Calu3 (cell line): ENCODE data around the gene PAM16. TPM values are rescaled to one million over a fixed set of nuclear protein-coding genes. Genes with fewer than 3 reads are reported as not detected.

Experiments used
- BruUV-seq: library from RNA; stranded (reverse); fragments of 400-500 nt; replicated peaks from 2 replicates; lab custom pipeline; 2021; lab: Mats Ljungman, UMichigan
- CTCF ChIA-PET: fragments of 300-600 bp; sonication (Branson Sonifier 250); formaldehyde crosslinking; loops from one replicate; lab custom pipeline; 2022; ENCODE audit warnings: antibody characterized with exemption; lab: Charles Lee
- DNase-seq: peaks from one replicate; pipeline ENCODE4 v3.0.0; 2022
- H3K27ac Mint-ChIP-seq: one replicate; pipeline ENCODE4 v1.8.0; 2022; ENCODE audit warnings: mixed read lengths; ENCODE audit not compliant: unreplicated experiment
- H3K27me3 Mint-ChIP-seq: one replicate; pipeline ENCODE4 v1.8.0; 2022; ENCODE audit warnings: mixed read lengths; ENCODE audit not compliant: unreplicated experiment
- H3K36me3 Mint-ChIP-seq: one replicate; pipeline ENCODE4 v1.8.0; 2022; ENCODE audit warnings: mild to moderate bottlenecking, moderate library complexity, mixed read lengths; ENCODE audit not compliant: insufficient read depth, unreplicated experiment
- H3K4me1 Mint-ChIP-seq: one replicate; pipeline ENCODE4 v1.8.0; 2022; ENCODE audit warnings: mild to moderate bottlenecking, low read depth, mixed read lengths; ENCODE audit not compliant: unreplicated experiment
- H3K4me3 Mint-ChIP-seq: one replicate; pipeline ENCODE4 v1.8.0; 2022; ENCODE audit warnings: mild to moderate bottlenecking, low read depth, moderate library complexity, mixed read lengths; ENCODE audit not compliant: unreplicated experiment
- H3K9me3 Mint-ChIP-seq: one replicate; pipeline ENCODE4 v1.8.0; 2022; ENCODE audit warnings: low read depth, mixed read lengths; ENCODE audit not compliant: unreplicated experiment
- CTCF ChIP-seq: fragments of 200-600 bp; IDR thresholded peaks from one replicate; pipeline ENCODE4 v1.8.0; 2022; ENCODE audit warnings: antibody characterized with exemption; ENCODE audit not compliant: unreplicated experiment
- intact Hi-C: fragments of 100-400 bp; cut with micrococcal nuclease; formaldehyde crosslinking; loops from one replicate; pipeline ENCODE4 v1.10.0; 2022; ENCODE audit not compliant: unreplicated experiment
- total RNA-seq: library from RNA; stranded (reverse); gene quantifications from 2 replicates; pipeline ENCODE4 v1.2.3, GENCODE V29; 2022

Gene PAM16
- total RNA-seq, 1 experiment from 2014 or later, result 72.7 TPM

- no peaks in the 10 kb centered on the region for H3K9me3 Mint-ChIP-seq
- H3K4me1 Mint-ChIP-seq, result no peaks in the 10 kb centered on the region
- intact Hi-C loops, result no loop called here
- no peak overlapping the region for H3K27ac Mint-ChIP-seq
- H3K4me3 Mint-ChIP-seq, result no peak overlapping the region
- TF ChIP-seq CTCF, result no peak
- BruUV-seq, result no TSS peak
- peaks cover 74% of the 10 kb centered on the region for H3K36me3 Mint-ChIP-seq
- no peak for DNase-seq
- CTCF ChIA-PET, result interaction anchor here (0.7 kb wide), 1 partner anchor 17 kb away, joined by 3 read pairs; no protein-coding TSS in a partner anchor
- no peaks in the 10 kb centered on the region for H3K27me3 Mint-ChIP-seq
These were observed 10.7 kb downstream of the PAM16 start for GRCh38 chr16:4340443-4340842.

GRCh38 chr16:4339909-4340308 lies 11.2 kb downstream of the PAM16 start:
- no TSS peak for BruUV-seq
- no peak for TF ChIP-seq CTCF
- Mint-ChIP-seq H3K4me1 (no peaks in the 10 kb centered on the region), H3K27ac (no peak overlapping the region), H3K36me3 (peaks cover 74% of the 10 kb centered on the region), H3K4me3 (no peak overlapping the region), H3K27me3 (no peaks in the 10 kb centered on the region), H3K9me3 (no peaks in the 10 kb centered on the region)
- CTCF ChIA-PET, result no interaction called here
- DNase-seq, result no peak
- intact Hi-C loops, result no loop called here

GRCh38 chr16:4339455-4339854 lies 11.7 kb downstream of the PAM16 start:
- H3K4me3 Mint-ChIP-seq, result no peak overlapping the region
- H3K27me3 Mint-ChIP-seq, result no peaks in the 10 kb centered on the region
- BruUV-seq, result no TSS peak
- DNase-seq, result no peak
- peaks cover 77% of the 10 kb centered on the region for H3K36me3 Mint-ChIP-seq
- TF ChIP-seq CTCF, result no peak
- no peaks in the 10 kb centered on the region for H3K9me3 Mint-ChIP-seq
- CTCF ChIA-PET, result interaction anchor here (0.6 kb wide), 1 partner anchor 260 kb away, joined by 3 read pairs; no protein-coding TSS in a partner anchor
- no peak overlapping the region for H3K27ac Mint-ChIP-seq
- H3K4me1 Mint-ChIP-seq, result no peaks in the 10 kb centered on the region
- intact Hi-C loops, result no loop called here

- TSS peak; percentile 19 for BruUV-seq
- DNase-seq, result no peak
- CTCF ChIA-PET, result interaction anchor here (0.6 kb wide), 2 partner anchors 190 to 261 kb away, joined by 3 to 4 read pairs; no protein-coding TSS in a partner anchor
- Mint-ChIP-seq H3K4me1 (no peaks in the 10 kb centered on the region), H3K9me3 (no peaks in the 10 kb centered on the region), H3K4me3 (no peak overlapping the region), H3K27ac (peak overlapping the region; percentile 30), H3K27me3 (no peaks in the 10 kb centered on the region), H3K36me3 (peaks cover 77% of the 10 kb centered on the region)
- no peak for TF ChIP-seq CTCF
- intact Hi-C loops, result no loop called here
These were observed 12.3 kb downstream of the PAM16 start for GRCh38 chr16:4338712-4339299.
